Testis (tissue), 3 donors: ENCODE measurements around the gene CDK5RAP2. TPM values are rescaled to one million over a fixed set of nuclear protein-coding genes. Genes with fewer than 3 reads are reported as not detected.
"Not testable (repeated sequence)": the region's sequence is repeated elsewhere in the genome, so short reads cannot be mapped to it uniquely, and the experiment has no call there.

Experiments
- DNase-seq: peaks from one replicate; pipeline ENCODE4 v3.0.0-alpha.2; 2019
- H3K27ac ChIP-seq, 2 donors: fragments of 200-600 bp; sonication (generic); one replicate each; pipeline ENCODE4 v1.5.1; 2019
- H3K27me3 ChIP-seq: fragments of 200-600 bp; sonication (generic); one replicate; pipeline ENCODE4 v1.5.1; 2019
- H3K36me3 ChIP-seq: fragments of 200-600 bp; sonication (generic); one replicate; pipeline ENCODE4 v1.5.1; 2017; ENCODE audit warnings: low read depth; ENCODE audit errors: missing control alignments
- H3K4me1 ChIP-seq: fragments of 200-600 bp; sonication (generic); one replicate; pipeline ENCODE4 v1.5.1; 2019
- H3K4me3 ChIP-seq, 2 donors: fragments of 200-600 bp; sonication (generic); one replicate each; pipeline ENCODE4 v1.5.1; 2017 to 2019
- H3K9me3 ChIP-seq: fragments of 200-600 bp; sonication (generic); one replicate; pipeline ENCODE4 v1.5.1; 2017
- POLR2A ChIP-seq: fragments of 450-650 bp; IDR thresholded peaks from one replicate; pipeline ENCODE4 v1.6.1; 2017; ENCODE audit warnings: antibody characterized with exemption, mild to moderate bottlenecking, moderate library complexity
- WGBS, 2 donors: methylation state at CpG; one replicate each; pipeline ENCODE4 v1.1.5; 2018; 5-methylcytosine and 5-hydroxymethylcytosine counted together
- intact Hi-C: fragments of 100-400 bp; cut with DNase I; formaldehyde crosslinking; loops from one replicate; pipeline ENCODE4 v1.15.1; 2023; ENCODE audit warnings: low total_unique reads
- polyA plus RNA-seq: library from polyadenylated mRNA; stranded (reverse); fragments of 350-450 nt; fragmentation: Illumina TruSeq; extraction: RNeasy Lipid Tissue Mini Kit (QIAGEN cat#74804); gene quantifications from one replicate; pipeline ENCODE4 v1.2.3, GENCODE V29; 2014; ENCODE audit warnings: low read depth, low replicate concordance; ENCODE audit not compliant: insufficient read depth
- total RNA-seq, 2 donors: library from RNA; depleted of rRNA; stranded (reverse); fragments of >200 nt; gene quantifications; one replicate each; pipeline ENCODE4 v1.2.3, GENCODE V29; 2016
- TF ChIP-seq, protein P1 (sequence below), 3 experiments: fragments of 450-650 bp in 2 of 3; fragments of 200-600 bp in 1 of 3; sonication (generic) in 1 of 3; IDR thresholded peaks; one replicate each; pipeline ENCODE4 v1.5.1; 2016 to 2019; ENCODE audit warnings: antibody characterized with exemption in 3 of 3, mild to moderate bottlenecking in 2 of 3, moderate library complexity in 1 of 3

The CDK5RAP2 gene
- total and polyA plus RNA-seq, 3 donors from 2014 or later, result 64.9 to 80.5 (median 76.1) TPM

DNA sequence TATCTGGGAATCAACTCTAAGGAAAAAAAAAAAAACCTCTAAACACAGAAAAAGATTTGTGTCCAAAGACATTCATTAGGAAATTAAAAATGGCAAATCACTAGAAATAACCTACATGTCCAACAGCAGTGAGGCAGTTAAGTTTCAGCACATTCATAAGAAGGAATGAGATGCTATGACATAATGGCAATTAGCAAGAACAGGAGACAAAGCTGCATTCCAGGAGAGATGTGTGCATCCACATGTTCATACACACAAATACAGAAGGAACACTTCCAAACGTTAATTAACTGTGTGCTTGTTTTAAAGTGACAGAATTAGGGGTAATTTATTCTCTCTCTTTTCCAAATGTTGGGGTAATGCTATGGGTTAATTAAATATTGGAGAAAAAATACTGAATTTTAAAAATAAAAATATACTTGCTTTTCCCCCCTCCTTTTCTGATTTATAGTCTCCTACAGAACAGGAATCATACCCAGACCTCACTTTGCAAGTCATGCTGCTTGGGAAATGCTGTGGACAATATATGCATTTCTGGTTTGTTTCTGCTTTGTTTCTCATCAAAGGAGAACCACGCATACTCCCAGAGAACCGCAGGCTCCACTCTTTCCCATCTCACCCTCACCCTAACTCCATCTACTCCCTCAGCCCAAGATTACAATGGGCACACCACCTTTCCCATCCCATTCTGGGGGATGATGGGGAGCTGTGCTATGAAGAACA, 114.1 kb downstream of the CDK5RAP2 start:
- 74 to 76% methylated on average over 3 of the region's 3 CpGs for WGBS, 2 donors
- H3K27me3 ChIP-seq, result no peaks in the 10 kb centered on the region

DNA sequence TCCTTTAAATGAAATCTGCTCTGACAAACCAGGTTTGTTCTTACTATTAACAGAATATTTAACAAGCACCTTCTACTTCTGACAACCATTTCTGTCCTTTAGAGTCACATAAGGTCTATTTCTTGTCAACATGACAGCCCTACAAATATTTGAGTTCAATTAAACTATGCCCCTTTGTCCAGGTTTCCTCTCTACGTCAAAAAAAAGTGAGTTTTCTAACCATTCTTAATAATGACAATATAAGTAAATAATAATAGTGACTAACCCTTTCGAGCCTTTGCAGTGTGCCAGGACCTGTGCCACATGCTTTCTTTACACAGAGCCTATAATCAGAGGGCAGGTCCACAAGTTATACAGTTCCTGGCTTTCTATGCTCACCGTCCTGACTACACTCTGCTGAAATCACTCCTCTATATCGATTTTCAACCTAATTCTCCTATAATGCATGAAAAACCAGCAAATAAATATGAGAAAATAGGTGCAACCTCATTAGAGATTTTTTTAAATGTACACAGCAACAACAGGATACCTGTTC, 115.0 kb downstream of the CDK5RAP2 start:
- Histone ChIP-seq H3K27me3 (no peaks in the 10 kb centered on the region), H3K4me1 (no peaks in the 10 kb centered on the region)
- WGBS, 2 donors, result 94 to 96% methylated on average over 4 of the region's 4 CpGs

More for the DNA sequence above, 114.1 kb downstream of the CDK5RAP2 start:
- Histone ChIP-seq H3K4me1 (no peaks in the 10 kb centered on the region), H3K4me3 (no peak overlapping the region), H3K27ac (no peak overlapping the region), H3K9me3 (no peaks in the 10 kb centered on the region), H3K36me3 (no peaks in the 10 kb centered on the region)
- no peak for DNase-seq
- intact Hi-C loops, result no loop called here
- no peak for TF ChIP-seq POLR2A
- TF ChIP-seq, protein P1, sequence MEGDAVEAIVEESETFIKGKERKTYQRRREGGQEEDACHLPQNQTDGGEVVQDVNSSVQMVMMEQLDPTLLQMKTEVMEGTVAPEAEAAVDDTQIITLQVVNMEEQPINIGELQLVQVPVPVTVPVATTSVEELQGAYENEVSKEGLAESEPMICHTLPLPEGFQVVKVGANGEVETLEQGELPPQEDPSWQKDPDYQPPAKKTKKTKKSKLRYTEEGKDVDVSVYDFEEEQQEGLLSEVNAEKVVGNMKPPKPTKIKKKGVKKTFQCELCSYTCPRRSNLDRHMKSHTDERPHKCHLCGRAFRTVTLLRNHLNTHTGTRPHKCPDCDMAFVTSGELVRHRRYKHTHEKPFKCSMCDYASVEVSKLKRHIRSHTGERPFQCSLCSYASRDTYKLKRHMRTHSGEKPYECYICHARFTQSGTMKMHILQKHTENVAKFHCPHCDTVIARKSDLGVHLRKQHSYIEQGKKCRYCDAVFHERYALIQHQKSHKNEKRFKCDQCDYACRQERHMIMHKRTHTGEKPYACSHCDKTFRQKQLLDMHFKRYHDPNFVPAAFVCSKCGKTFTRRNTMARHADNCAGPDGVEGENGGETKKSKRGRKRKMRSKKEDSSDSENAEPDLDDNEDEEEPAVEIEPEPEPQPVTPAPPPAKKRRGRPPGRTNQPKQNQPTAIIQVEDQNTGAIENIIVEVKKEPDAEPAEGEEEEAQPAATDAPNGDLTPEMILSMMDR (IDR thresholded peaks at IDR 0.05), result no peak

DNA sequence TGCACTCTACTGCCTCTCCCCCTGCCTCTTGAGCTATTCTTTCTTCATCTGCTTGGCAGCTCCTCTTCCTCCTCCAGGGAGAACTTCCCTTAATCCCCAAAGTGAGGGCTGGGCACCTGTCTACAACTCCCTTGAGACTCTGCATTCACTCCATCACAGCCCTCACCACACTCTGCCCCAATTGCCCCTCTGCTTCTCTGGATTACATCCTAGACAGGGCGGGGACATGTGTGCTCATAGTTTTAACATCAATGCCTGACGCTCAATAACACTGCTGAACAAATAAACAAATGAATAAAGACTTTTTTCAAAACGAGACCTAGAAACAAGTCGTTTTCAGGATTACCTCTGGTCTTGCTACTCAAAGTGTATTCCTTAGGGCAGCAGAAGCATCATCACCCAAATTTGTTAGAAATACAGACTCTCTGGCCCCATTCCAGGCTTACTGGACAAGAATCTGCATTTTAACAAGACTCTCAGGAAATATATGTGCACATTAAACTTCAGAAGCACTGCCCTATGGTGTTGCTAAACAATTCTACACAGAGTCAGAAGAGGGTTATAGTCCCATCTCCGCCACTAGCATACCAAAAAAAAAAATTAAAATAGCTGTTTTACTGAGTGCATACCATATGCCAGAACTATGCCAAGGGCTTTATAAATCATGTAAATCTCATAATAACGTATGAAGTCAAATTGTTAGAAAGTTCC, 115.6 kb downstream of the CDK5RAP2 start:
- 83% methylated on average over 6 of the region's 6 CpGs for WGBS, 2 donors

More for the DNA sequence above, 115.0 kb downstream of the CDK5RAP2 start:
- Histone ChIP-seq H3K27ac (no peak overlapping the region), H3K36me3 (no peaks in the 10 kb centered on the region), H3K9me3 (no peaks in the 10 kb centered on the region), H3K4me3 (no peak overlapping the region)
- no peak for DNase-seq
- intact Hi-C loops, result no loop called here
- TF ChIP-seq, protein P1 (IDR thresholded peaks at IDR 0.05), result no peak
- TF ChIP-seq POLR2A, result no peak

DNA sequence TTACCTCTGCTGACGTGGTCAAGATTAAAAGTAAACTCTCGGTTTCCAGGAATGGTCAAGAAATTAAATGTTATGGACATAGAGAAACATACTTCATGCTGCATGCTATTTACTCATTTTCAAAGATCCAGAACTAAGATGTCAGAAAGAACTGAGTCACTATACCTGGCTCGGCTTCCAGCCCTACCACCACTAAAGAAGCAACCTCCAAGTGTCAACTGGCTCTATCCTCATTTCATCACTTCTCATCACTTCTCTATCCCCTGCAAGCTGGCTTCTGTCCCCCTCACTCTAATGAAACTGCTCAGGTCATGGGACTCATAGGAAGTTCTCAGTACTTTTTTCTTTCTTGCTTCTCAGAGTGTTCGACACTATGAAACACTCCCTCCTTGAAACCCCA, 116.2 kb downstream of the CDK5RAP2 start:
- intact Hi-C loops, result no loop called here
- Histone ChIP-seq H3K4me1 (no peaks in the 10 kb centered on the region), H3K4me3 (no peak overlapping the region), H3K36me3 (no peaks in the 10 kb centered on the region), H3K27me3 (no peaks in the 10 kb centered on the region), H3K9me3 (no peaks in the 10 kb centered on the region), H3K27ac (no peak overlapping the region)
- DNase-seq, result no peak
- 91 to 98% methylated on average over 4 of the region's 4 CpGs for WGBS, 2 donors
- no peak for TF ChIP-seq POLR2A
- TF ChIP-seq, protein P1 (IDR thresholded peaks at IDR 0.05), result no peak

More for the DNA sequence above, 115.6 kb downstream of the CDK5RAP2 start:
- no peak for DNase-seq
- Histone ChIP-seq H3K36me3 (no peaks in the 10 kb centered on the region), H3K4me1 (no peaks in the 10 kb centered on the region), H3K27me3 (no peaks in the 10 kb centered on the region), H3K27ac (no peak overlapping the region), H3K4me3 (no peak overlapping the region), H3K9me3 (no peaks in the 10 kb centered on the region)
- no peak for TF ChIP-seq POLR2A
- TF ChIP-seq, protein P1 (IDR thresholded peaks at IDR 0.05), result no peak
- intact Hi-C loops, result no loop called here

DNA sequence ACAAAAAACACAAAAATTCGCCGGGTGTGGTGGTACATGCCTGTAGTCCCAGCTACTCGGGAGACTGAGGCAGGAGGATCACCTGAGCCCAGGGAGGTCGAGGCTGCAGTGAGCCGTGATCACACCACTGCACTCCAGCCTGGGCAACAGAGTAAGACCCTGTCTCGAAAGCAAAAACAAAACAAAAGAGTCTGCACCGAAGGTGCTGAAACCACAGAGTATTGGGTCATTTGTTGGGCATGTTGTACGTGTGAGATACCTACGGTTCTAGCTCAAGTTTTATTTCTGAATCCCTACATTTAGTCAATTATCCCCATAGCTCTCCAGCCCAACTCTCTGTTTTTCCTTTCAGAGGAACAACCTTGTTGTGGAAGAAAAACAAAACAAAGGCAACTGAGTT, 118.3 kb downstream of the CDK5RAP2 start:
- H3K9me3 ChIP-seq, H3K4me3 ChIP-seq, H3K36me3 ChIP-seq, H3K4me1 ChIP-seq, H3K27me3 ChIP-seq, H3K27ac ChIP-seq, intact Hi-C loops, DNase-seq: not testable (repeated sequence)
- 97 to 99% methylated on average over 9 of the region's 9 CpGs for WGBS, 2 donors
